OCI-LY7 (cell line): ENCODE results near the gene CKLF.

Experiments used
- CTCF ChIP-seq: fragments of 200-600 bp; sonication (generic); conservative IDR thresholded peaks from 2 replicates; pipeline ENCODE4 v1.5.1; 2014; ENCODE audit warnings: mild to moderate bottlenecking, antibody characterized with exemption, low read length, moderate library complexity, mixed read lengths
- EZH2phosphoT487 ChIP-seq: fragments of 200-600 bp; sonication (generic); IDR thresholded peaks from 2 replicates; pipeline ENCODE4 v1.6.1; 2018; ENCODE audit warnings: low read depth, borderline replicate concordance, mild to moderate bottlenecking, mixed run types, antibody characterized with exemption, low read length, moderate library complexity, mixed read lengths

GRCh38 chr16:66605177-66605978 is 53.0 kb downstream of the CKLF start:
- TF ChIP-seq CTCF (no peak), EZH2phosphoT487 (no peak)
